ENCODE measurements around the gene SFMBT2.

Gene SFMBT2

GRCh38 chr10:7362471-7362870 is 48.4 kb downstream of the SFMBT2 start:
- in situ Hi-C loops (cut with HindIII; ENCODE audit: low sequenced_read_pairs) = no loop called here
- no peak for TF ChIP-seq CTCF (IDR thresholded peaks at IDR 0.05; ENCODE audit: low read depth, low read length)
- no peak for DNase-seq (ENCODE audit: low read depth, low spot score)
- no peak overlapping the region for H3K4me3 ChIP-seq (ENCODE audit: low read depth, low read length)

DNA sequence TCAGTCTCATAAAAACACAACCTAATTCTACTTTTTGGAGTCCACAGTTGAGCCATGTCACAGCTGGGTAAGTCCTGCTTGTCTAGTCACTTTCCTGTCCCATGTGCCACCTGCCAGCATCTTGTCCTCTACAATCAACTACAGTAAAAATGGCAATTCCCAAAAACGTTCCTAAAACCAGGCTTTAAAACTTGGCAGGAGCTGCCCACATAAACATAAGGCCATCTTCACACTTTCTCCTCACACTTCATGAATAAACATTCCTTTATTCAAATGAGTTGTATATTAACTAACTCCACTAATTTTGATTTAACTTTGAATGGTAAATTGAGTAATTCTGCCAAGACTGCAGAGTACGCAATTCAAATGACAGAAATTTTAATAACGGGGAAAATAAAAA is 49.5 kb downstream of the SFMBT2 start:
- in situ Hi-C loops (cut with HindIII; ENCODE audit: low sequenced_read_pairs) = no loop called here
- DNase-seq (ENCODE audit: low read depth, low spot score) = no peak
- no peak for TF ChIP-seq CTCF (IDR thresholded peaks at IDR 0.05; ENCODE audit: low read depth, low read length)
- no peak overlapping the region for H3K4me3 ChIP-seq (ENCODE audit: low read depth, low read length)

DNA sequence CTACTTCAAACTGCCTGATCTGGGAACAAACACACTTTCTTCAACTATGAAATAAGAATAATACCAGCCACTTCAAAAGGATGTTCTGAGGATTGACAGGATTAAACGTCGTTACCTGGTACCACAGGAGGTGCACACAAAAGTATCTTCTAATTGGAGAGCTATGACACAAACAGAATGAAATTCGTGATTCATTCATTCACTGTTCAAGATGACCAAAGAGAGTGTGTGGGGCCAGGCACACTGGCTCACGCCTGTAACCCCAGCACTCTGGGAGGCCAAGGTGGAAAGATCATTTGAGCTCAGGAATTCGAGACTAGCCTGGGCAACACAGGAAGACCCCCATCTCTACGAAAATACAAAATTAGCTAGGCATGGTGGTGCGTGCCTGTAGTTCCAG is 50.9 kb downstream of the SFMBT2 start:
- TF ChIP-seq CTCF (IDR thresholded peaks at IDR 0.05; ENCODE audit: low read depth, low read length) = no peak
- no peak for DNase-seq (ENCODE audit: low read depth, low spot score)
- no peak overlapping the region for H3K4me3 ChIP-seq (ENCODE audit: low read depth, low read length)
- in situ Hi-C loops (cut with HindIII; ENCODE audit: low sequenced_read_pairs) = no loop called here

- in situ Hi-C loops (cut with HindIII; ENCODE audit: low sequenced_read_pairs) = no loop called here
- H3K4me3 ChIP-seq (ENCODE audit: low read depth, low read length) = no peak overlapping the region
- no peak for DNase-seq (ENCODE audit: low read depth, low spot score)
- no peak for TF ChIP-seq CTCF (IDR thresholded peaks at IDR 0.05; ENCODE audit: low read depth, low read length)
Measured at GRCh38 chr10:7359356-7359755, 51.5 kb downstream of the SFMBT2 start.

DNA sequence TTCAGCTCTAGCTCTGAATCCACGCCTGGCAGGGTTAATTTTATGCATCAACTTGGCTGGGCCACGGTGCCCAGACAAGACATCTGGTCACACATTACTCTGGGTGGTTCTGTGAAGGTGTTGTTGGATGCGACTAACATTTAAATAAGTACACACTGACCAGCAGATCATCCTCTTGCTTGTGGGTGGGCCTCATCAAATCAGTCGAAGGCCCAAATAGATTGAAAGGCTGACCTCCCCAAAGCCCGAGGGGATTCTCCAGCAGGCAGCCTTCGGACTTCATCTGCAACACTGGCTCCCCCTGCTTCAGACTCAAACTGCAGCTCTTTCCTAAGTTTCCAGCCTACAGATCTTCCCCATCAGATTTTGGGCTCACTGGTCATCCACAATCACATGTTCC is 53.6 kb downstream of the SFMBT2 start:
- no peak overlapping the region for H3K4me3 ChIP-seq (ENCODE audit: low read depth, low read length)
- DNase-seq (ENCODE audit: low read depth, low spot score) = no peak
- no peak for TF ChIP-seq CTCF (IDR thresholded peaks at IDR 0.05; ENCODE audit: low read depth, low read length)
- in situ Hi-C loops (cut with HindIII; ENCODE audit: low sequenced_read_pairs) = no loop called here

DNA sequence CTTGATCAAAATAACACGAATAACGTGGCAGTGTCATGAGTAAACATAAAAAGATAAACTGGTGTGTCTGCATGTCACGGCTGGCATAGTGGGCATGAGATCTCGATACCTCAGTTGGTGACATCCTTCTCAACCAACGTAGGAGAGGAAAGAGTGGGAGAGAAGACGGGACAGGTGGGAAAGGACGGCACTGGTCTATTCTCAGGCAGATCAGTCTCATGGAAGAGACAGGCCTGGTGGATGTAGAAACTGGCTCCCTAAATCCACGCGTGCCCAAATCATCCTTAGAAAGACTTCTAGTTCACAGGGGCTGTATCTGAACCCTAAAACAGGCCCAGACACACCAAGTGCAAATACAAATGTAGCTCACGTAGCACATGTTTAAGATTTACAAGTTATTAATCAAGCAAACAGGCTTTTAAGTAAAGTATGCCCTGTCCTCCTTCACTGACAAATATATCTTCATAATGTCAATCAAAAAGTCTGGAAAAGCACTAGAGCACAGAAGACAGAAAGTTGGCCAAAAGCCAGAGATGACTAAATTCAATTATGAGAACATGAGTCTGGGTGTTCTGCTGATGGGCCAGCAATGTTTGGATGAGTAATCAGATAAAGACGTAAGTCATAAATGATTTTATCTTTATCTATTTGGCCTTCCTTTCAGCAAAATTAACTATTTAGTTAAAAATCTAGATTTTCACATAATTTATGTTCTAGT is 56.3 kb downstream of the SFMBT2 start:
- peak; percentile 41 for DNase-seq (ENCODE audit: low read depth, low spot score)
- in situ Hi-C loops (cut with HindIII; ENCODE audit: low sequenced_read_pairs) = no loop called here
- TF ChIP-seq CTCF (IDR thresholded peaks at IDR 0.05; ENCODE audit: low read depth, low read length) = no peak
- H3K4me3 ChIP-seq (ENCODE audit: low read depth, low read length) = no peak overlapping the region
